SK-N-DZ (cell line): Measurements from ENCODE around the gene ASB2.

Experiments used
- DNase-seq: peaks from one replicate; pipeline ENCODE4 v3.0.0-alpha.2; 2015; ENCODE audit warnings: low spot score

Gene ASB2

GRCh38 chr14:93950948-93951634, 25.3 kb downstream of the ASB2 start:
- no peak for DNase-seq

GRCh38 chr14:93949511-93950075, 26.8 kb downstream of the ASB2 start:
- DNase-seq = no peak

- DNase-seq = no peak
Observed at GRCh38 chr14:93947282-93947681, 29.1 kb downstream of the ASB2 start.

- DNase-seq = no peak
Observed at GRCh38 chr14:93946541-93947090, 29.8 kb downstream of the ASB2 start.

- no peak for DNase-seq
Observed at GRCh38 chr14:93946104-93946503, 30.3 kb downstream of the ASB2 start.

GRCh38 chr14:93945070-93945399, 31.3 kb downstream of the ASB2 start:
- no peak for DNase-seq

- peak; percentile 8 for DNase-seq
Observed at GRCh38 chr14:93944348-93945069, 31.9 kb downstream of the ASB2 start.

- DNase-seq = no peak
Observed at GRCh38 chr14:93943930-93944329, 32.4 kb downstream of the ASB2 start.

GRCh38 chr14:93943052-93943451, 33.3 kb downstream of the ASB2 start:
- DNase-seq = no peak

- DNase-seq = no peak
Observed at GRCh38 chr14:93941293-93941910, 35.0 kb downstream of the ASB2 start.

GRCh38 chr14:93940437-93940836, 35.9 kb downstream of the ASB2 start:
- no peak for DNase-seq

- DNase-seq = peak; percentile 59
Observed at GRCh38 chr14:93939304-93940229, 36.8 kb downstream of the ASB2 start.

GRCh38 chr14:93938751-93939303, 37.5 kb downstream of the ASB2 start:
- no peak for DNase-seq

- DNase-seq = no peak
Observed at GRCh38 chr14:93937519-93937918, 38.9 kb downstream of the ASB2 start.

- DNase-seq = no peak
Observed at GRCh38 chr14:93936926-93937325, 39.4 kb downstream of the ASB2 start.

- DNase-seq = no peak
Observed at GRCh38 chr14:93936245-93936644, 40.1 kb downstream of the ASB2 start.

- no peak for DNase-seq
Observed at GRCh38 chr14:93935213-93935612, 41.2 kb downstream of the ASB2 start.

- DNase-seq = no peak
Observed at GRCh38 chr14:93932642-93933041, 43.7 kb downstream of the ASB2 start.

GRCh38 chr14:93930989-93931307, 45.4 kb downstream of the ASB2 start:
- no peak for DNase-seq

- no peak for DNase-seq
Observed at GRCh38 chr14:93930296-93930988, 45.9 kb downstream of the ASB2 start.
